HUES48 (cell line): ENCODE measurements around the gene RNF112.

ENCODE experiments used
- H3K27ac ChIP-seq: one replicate; pipeline ENCODE4 v1.7.0; 2013; ENCODE audit warnings: low read depth, low read length, inconsistent platforms
- H3K27me3 ChIP-seq: 2 replicates; pipeline ENCODE4 v1.6.1; 2013; ENCODE audit warnings: mild to moderate bottlenecking, low read length; ENCODE audit not compliant: control insufficient read depth, insufficient read depth
- H3K36me3 ChIP-seq: 2 replicates; pipeline ENCODE4 v1.6.1; 2013; ENCODE audit warnings: low read length; ENCODE audit not compliant: control insufficient read depth, insufficient read depth
- H3K4me1 ChIP-seq: 2 replicates; pipeline ENCODE4 v1.6.1; 2013; ENCODE audit warnings: mild to moderate bottlenecking, low read length; ENCODE audit not compliant: control insufficient read depth, insufficient read depth
- H3K4me3 ChIP-seq: 2 replicates; pipeline ENCODE4 v1.5.1; 2013; ENCODE audit warnings: mild to moderate bottlenecking, low read depth, low read length
- H3K9ac ChIP-seq: 2 replicates; pipeline ENCODE4 v1.6.1; 2013; ENCODE audit warnings: mild to moderate bottlenecking, low read depth, low read length, moderate library complexity
- H3K9me3 ChIP-seq: 2 replicates; pipeline ENCODE4 v1.6.1; 2013; ENCODE audit warnings: low read length; ENCODE audit not compliant: control insufficient read depth, insufficient read depth

RNF112 gene

DNA sequence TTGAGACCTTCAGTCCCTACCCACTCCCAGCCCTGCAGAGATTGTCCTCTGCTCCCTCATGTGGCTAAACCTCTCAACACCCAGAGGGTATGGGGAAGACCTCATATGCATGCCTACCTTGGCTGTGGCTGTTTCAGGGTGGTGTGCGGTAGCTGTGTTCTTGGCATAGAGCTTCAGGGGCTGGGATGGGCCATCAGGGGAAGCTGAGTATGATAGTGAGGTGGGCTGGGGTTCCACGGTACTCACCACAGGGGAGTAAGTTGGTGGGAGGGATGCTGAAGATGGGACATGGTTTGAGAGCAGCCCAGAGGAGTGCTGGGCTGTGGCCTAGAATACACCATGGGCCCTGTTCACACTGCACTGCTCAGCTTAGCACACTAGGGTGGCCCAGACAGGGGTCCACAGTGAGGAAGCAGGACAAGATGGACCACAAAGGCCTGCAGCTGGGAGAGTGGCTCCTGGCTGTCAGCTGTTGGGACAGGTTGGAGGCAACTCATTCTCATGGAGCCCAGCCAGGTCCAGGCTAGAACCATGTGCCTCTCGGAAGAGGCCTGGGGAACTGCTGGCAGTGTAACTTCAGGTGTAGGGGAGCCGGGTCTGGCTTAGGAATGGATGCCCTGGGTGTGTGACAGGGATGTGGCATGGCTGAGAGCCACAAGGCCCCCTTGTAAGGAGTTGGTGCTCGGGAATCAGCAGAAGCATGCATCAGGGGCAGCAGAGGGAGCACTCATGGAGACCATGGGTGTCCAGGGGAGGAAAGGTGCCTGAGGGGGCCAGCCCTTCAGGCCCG lies 27.2 kb upstream of the RNF112 start:
- Histone ChIP-seq H3K27ac (no peak overlapping the region), H3K27me3 (no peaks in the 10 kb centered on the region), H3K36me3 (peaks cover 63% of the 10 kb centered on the region), H3K9me3 (no peaks in the 10 kb centered on the region), H3K9ac (no peak overlapping the region), H3K4me1 (peaks cover 17% of the 10 kb centered on the region), H3K4me3 (no peak overlapping the region)

DNA sequence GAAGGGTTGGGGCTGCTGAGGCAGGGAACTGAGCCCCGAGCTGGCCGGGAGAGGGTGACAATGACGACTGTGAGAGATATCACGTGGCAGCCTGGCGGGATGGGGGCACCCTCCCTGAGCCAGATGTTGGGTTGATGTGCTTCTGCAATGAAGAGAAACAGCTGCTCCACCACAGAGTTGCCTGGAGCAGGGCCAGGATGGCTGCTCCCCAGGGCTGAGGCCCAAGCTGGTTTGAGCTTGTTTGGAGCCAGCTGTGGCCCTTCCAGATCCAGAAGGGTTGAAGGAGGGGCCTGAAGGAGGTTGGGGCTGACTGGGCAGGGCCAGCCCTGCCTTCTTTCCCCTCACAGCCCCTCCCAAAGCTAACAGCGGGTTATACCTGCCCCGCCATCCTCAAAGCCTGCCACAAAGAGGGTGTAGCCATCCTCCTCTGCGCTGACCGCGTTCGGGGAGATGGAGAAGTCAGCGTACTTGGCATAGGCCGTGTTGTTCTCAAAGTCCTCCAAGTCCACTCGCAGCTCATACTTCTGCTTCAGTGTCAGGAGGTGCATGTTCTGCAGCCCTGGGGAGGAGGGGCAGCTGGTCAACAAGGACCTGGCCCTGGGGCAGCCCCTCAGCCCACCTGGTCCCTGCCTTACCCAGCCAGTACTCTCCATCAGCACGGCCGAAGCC lies 26.2 kb upstream of the RNF112 start:
- no peaks in the 10 kb centered on the region for H3K27me3 ChIP-seq
- no peak overlapping the region for H3K4me3 ChIP-seq
- no peak overlapping the region for H3K9ac ChIP-seq
- peaks cover 56% of the 10 kb centered on the region for H3K36me3 ChIP-seq
- H3K4me1 ChIP-seq: peaks cover 17% of the 10 kb centered on the region
- H3K27ac ChIP-seq: peak overlapping the region; percentile 1
- H3K9me3 ChIP-seq: no peaks in the 10 kb centered on the region

GRCh38 chr17:19385521-19385983 lies 25.5 kb upstream of the RNF112 start:
- Histone ChIP-seq H3K9ac (no peak overlapping the region), H3K4me3 (no peak overlapping the region), H3K4me1 (peaks cover 17% of the 10 kb centered on the region), H3K27me3 (no peaks in the 10 kb centered on the region), H3K27ac (no peak overlapping the region), H3K36me3 (peaks cover 49% of the 10 kb centered on the region), H3K9me3 (no peaks in the 10 kb centered on the region)

DNA sequence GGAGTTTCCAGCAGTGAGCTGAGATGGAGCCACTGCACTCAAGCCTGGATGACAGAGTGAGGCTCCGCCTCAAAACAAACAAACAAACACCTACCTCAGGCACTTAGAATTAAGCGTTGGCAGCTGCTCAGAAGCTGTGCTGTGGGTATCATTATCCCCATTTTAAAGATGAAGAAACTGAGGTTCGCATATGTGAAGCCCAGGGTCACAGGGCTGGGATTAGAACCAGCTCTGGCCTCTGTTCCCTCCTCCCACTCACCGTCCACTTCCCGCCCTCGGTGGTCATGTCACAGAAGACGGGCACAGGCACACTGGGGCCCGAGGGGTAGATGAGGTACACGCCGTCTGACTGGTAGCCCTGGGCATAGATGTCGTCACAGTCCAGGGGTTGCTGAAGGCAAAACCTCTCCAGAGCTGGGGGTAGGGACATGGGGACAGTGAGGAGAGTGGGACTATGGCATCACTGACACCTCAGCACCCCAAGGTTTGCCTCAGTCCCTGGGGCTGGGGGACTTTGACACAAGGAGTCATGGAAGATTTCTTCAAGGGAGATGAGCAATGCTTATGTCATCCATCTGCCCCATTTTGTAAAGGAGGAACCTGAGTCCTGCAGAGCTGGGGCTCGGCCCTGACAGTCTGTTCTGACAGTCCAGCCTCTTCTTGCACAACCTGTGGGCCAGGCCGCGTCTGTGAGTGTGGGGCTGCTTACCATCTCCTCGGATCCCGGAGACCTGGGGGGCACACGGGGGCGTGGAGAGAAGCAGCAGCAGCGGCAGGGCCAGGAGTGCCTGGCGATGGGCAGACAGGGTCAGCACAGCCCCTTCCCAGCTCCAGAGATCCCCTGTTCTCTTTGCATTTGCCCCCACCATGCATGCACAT lies 24.7 kb upstream of the RNF112 start:
- peaks cover 23% of the 10 kb centered on the region for H3K4me1 ChIP-seq
- peaks cover 42% of the 10 kb centered on the region for H3K36me3 ChIP-seq
- no peaks in the 10 kb centered on the region for H3K27me3 ChIP-seq
- H3K4me3 ChIP-seq: no peak overlapping the region
- H3K9me3 ChIP-seq: no peaks in the 10 kb centered on the region
- peak overlapping the region; percentile 83 for H3K27ac ChIP-seq
- no peak overlapping the region for H3K9ac ChIP-seq

GRCh38 chr17:19386974-19387920 lies 23.8 kb upstream of the RNF112 start, which contains the start of gene MFAP4:
Gene MFAP4, minus strand, starts transcription at chr17:19387190. Its CDS starts 35 bp downstream, at chr17:19387155.
- no peak within 1 kb of the TSS; the same call in 1 of the 2 replicates for H3K4me3 ChIP-seq
- H3K9ac ChIP-seq: 0 out of 2 replicates have a peak within 1 kb of the TSS, but pooled peaks have one; percentile 29
- H3K4me1 ChIP-seq: peaks cover 26% of the 10 kb centered on the region

GRCh38 chr17:19387921-19388521 lies 23.0 kb upstream of the RNF112 start:
- Histone ChIP-seq H3K27ac (peak overlapping the region; percentile 83), H3K4me3 (no peak overlapping the region; the same call in 1 of the 2 replicates), H3K27me3 (no peaks in the 10 kb centered on the region), H3K9ac (no peak overlapping the region), H3K4me1 (peaks cover 26% of the 10 kb centered on the region), H3K36me3 (peaks cover 26% of the 10 kb centered on the region), H3K9me3 (no peaks in the 10 kb centered on the region)

More at GRCh38 chr17:19386974-19387920, 23.8 kb upstream of the RNF112 start, which contains the start of gene MFAP4:
- H3K27ac ChIP-seq: peak within 1 kb of the TSS; percentile 83
- no peaks in the 10 kb centered on the region for H3K27me3 ChIP-seq
- H3K9me3 ChIP-seq: no peaks in the 10 kb centered on the region
- peaks cover 34% of the 10 kb centered on the region for H3K36me3 ChIP-seq

- no peaks in the 10 kb centered on the region for H3K27me3 ChIP-seq
- peaks cover 16% of the 10 kb centered on the region for H3K36me3 ChIP-seq
- H3K27ac ChIP-seq: no peak overlapping the region
- H3K4me1 ChIP-seq: peaks cover 26% of the 10 kb centered on the region
- H3K4me3 ChIP-seq: no peak overlapping the region
- no peaks in the 10 kb centered on the region for H3K9me3 ChIP-seq
- H3K9ac ChIP-seq: no peak overlapping the region
Measured at GRCh38 chr17:19388791-19389785, 21.9 kb upstream of the RNF112 start.

GRCh38 chr17:19390951-19391350 lies 20.1 kb upstream of the RNF112 start:
- Histone ChIP-seq H3K4me3 (no peak overlapping the region), H3K9ac (no peak overlapping the region), H3K4me1 (peaks cover 24% of the 10 kb centered on the region), H3K36me3 (no peaks in the 10 kb centered on the region), H3K9me3 (no peaks in the 10 kb centered on the region), H3K27me3 (no peaks in the 10 kb centered on the region), H3K27ac (no peak overlapping the region)

DNA sequence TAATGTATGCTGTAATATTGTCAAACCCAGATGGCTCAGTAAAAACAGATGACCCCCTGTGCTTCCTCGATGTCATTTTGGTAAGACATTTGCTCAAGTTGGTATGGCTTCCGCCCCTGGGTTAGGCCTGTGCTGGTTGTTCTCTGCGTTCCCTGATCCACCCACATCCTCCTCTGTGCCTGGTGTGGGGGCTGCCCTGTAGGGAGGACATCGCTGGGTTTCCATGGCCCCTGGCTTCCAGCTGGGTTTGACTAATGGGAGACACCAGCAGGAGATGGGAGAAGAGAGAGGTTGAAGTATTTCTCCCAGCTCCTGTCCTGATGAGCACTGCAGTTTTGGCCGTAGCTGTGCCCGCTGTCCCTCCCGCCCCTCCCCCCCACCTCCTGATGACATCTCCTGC lies 19.6 kb upstream of the RNF112 start:
- Histone ChIP-seq H3K9ac (no peak overlapping the region), H3K27me3 (no peaks in the 10 kb centered on the region), H3K4me3 (no peak overlapping the region), H3K36me3 (no peaks in the 10 kb centered on the region), H3K4me1 (peaks cover 21% of the 10 kb centered on the region), H3K27ac (no peak overlapping the region), H3K9me3 (no peaks in the 10 kb centered on the region)
